Dedifferentiated amniotic fluid mesenchymal stem cell (primary cell): Measurements from ENCODE around the gene NSMCE3.

Experiments used
- DNase-seq: peaks from one replicate; pipeline ENCODE4 v3.0.0-alpha.2; 2016; ENCODE audit errors: extremely low spot score

The NSMCE3 gene

GRCh38 chr15:29220852-29221251 lies 48.8 kb downstream of the NSMCE3 start:
- no peak for DNase-seq

- no peak for DNase-seq
Measured at GRCh38 chr15:29216955-29217354, 52.7 kb downstream of the NSMCE3 start.
